Stimulated activated CD8-positive, alpha-beta memory T cell treated with anti-CD3 and anti-CD28 coated beads, Interleukin-15, amount 100 ng/mL, for 1 hour (primary cell): ENCODE results near the gene RPLP2.

Experiments
- DNase-seq: peaks from one replicate; pipeline ENCODE4 v3.0.0-alpha.2; 2020; ENCODE audit warnings: low read depth

The RPLP2 gene

DNA sequence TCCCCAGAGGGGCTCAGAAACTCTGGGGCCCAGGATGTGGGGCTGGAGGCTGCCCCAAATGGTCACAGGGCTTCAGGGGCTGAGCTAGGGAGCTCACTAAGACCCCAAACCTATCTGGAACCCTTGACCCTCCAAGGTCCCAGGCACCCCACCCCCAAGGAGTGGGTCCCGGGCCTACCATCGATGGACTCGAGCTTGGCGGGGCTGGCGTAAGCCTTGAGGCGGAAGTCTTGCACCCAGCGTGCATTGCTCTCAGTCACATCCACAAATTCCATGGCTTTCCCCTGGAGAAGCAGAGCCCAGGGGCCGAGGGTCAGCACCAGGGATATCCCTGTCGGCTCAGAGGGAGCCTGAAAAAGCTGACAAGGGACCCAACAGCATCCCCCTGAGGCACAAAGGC lies 35.9 kb upstream of the RPLP2 start:
- no peak for DNase-seq

DNA sequence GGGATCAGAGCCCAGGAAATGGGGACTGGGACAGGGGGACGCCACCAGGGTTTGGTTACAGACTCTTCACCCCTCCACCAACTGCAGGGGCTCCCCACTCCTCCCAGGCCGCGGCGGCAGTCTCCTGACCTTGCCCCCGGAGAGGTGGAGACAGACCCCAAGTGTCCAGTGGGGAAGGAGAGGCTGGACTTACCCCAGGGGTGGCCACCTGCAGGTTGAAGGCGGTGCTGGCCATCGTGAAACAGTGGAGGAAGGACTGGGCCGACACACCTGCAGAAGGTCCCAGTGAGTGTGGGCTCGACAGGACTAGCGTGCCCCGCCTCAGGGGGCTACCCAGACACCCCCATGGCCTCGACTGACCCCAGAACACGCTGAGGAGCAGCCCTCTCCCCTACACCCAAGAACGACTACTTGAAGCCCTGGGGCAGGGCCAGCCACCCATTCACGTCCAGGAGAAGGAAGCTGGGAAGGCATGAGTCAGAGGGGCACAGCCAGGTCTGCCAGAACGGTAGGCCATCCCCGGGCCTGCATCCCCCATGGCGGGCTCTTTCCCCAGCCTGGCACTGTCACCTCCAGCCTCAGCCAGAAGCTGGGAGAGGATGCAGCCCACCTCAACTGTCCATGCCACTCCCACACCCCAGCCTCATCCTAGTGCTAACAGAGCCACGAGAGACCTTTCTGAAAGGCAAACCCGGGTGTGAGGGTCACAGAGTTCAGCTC lies 34.7 kb upstream of the RPLP2 start:
- DNase-seq: no peak

DNA sequence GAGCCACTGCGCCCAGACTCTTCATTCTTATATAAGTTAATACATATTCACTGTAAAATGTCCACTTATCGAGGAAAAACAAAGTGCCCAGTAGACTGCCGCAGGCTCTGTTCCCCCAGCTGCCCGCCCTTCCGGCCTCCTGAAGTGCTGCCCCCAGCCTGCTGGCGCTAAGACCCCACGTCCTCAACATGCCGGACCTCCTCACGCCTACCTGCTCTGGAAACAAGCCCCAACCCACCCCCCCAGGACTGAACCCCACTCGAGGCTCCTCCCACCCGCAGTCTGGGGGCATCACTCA lies 33.6 kb upstream of the RPLP2 start:
- no peak for DNase-seq

DNA sequence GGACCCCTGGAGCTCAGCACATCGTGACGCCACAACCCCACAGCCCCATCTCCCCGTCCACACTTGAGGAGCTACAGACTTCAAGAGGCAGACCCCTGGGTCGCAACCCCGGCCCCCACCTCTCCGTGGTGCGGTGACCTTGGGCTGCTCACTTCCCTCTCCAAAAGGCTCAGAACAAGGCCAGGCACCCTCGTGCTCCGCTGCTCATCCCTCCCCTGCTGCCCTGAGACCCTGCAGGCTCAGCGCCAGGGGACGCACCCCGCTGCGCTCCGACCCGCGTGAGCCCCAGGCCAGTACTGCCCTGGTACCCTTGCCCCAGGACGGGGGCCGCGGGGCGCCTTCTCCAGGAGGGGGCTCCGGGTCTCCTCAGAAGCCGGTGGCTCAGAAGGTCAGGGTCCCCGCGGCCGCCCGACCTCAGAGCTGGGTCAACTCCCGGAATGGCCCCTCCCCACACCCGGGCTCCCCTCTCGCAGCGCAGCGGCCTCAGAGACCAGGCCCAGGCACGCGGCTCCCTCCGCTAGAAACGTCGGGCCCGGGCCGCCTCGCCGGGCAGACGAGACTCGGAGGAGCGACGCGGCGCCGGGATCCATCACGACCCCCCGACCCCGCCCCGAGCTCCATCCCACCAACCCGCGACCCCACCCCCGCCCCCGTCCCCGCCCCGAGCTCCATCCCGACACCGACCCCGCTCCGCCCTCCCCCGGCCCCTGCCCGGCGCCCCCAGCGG lies 33.0 kb upstream of the RPLP2 start:
- DNase-seq: no peak

DNA sequence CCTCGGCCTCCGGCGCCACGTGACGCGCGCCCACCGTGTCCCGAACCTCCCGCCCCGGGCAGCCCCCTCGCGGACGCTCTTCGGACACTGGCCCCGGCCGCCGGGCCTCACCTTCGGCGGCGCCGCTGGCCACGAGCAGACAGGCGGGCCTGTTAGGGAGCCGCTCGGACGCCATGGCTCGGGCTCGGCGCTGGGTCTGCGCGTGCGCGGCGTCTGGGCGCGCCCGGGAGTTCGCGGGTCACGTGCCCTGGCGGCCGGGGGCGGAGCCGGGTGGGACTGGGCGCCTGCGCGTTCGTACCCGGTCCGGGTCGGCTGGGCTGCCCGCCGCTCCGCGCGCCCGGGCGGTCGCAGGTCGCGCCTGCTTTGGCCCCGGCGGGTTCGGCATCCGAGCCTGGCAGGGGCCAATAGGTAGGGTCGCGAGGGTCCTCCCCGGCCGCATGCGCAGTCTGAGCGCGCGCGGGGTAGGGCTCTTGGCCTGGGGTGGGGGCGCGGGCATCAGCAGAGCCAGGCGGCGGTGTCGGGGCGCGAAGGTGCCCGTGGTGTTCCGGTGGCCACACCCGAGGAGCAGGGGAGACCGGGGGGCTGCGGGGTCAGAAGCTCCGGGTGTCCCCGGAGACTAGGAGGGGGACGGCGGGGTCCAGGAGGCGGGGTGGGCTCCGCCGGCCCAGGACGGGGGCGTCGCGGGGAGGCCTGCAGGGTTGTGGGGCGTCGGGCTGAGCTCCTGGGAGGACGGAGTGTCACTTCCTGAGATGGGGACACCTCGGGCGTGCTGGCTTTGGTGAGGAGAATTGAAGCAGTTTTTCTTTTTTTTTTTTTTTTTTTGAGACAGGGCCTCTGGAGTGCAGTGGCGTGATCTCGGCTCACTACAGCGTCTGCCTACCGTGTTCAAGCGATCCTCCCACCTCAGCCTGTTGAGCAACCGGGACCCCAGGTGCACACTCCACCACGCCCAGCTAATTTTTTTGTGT lies 32.2 kb upstream of the RPLP2 start, which contains the start of gene GATD1:
TSS of gene GATD1 (minus strand) at position 200 of the 968 bp plus-strand sequence. CDS start at position 175, 25 bp downstream.
- peak; percentile 84 for DNase-seq

DNA sequence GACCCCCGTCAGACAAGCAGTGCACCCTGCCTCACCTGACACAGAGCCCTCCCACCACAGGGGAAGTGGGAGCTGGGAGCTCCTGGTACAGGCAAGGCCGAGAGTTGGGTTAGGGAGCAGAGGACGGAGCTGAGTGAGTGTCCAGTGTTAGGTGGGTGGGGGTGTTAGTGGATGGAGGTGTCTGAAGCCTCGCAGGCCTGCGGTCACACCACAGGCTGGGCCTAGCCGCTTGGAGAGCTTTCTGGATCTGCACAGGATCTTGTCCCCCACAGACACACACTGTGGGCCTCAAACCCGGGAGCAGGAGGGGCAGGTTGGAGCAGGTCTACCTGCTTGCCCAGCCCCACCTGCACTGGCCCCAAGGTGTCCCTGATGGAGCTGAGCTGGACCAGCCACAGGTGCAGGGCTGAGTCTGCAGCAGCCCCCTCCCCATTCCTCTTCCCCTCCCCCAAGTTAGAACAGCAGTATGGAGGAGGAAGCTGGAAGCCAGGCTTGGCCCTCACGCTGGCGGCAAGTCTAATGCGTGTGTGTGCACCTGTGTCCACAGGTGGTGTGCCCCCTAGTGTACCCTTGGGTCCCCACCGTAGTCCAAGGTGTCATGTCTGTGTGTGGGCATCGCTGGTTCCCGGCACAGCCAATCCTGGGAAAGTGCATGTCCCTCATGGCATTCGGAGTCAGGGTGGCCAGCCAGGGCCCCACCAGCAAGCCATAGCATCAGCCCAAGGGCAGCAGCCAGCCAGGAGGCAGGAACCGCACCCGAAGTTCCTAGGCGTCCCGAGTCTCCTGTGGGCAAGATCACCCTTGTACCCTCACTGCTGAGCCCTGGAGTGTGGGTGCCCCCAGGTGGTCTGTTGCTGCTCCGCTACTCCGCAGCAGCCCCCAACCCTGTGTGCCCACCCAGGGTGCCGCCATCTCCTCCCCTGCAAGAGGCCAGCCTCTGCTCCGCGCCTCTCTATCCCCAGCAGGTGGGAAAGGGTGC lies 30.5 kb upstream of the RPLP2 start:
- DNase-seq: no peak

DNA sequence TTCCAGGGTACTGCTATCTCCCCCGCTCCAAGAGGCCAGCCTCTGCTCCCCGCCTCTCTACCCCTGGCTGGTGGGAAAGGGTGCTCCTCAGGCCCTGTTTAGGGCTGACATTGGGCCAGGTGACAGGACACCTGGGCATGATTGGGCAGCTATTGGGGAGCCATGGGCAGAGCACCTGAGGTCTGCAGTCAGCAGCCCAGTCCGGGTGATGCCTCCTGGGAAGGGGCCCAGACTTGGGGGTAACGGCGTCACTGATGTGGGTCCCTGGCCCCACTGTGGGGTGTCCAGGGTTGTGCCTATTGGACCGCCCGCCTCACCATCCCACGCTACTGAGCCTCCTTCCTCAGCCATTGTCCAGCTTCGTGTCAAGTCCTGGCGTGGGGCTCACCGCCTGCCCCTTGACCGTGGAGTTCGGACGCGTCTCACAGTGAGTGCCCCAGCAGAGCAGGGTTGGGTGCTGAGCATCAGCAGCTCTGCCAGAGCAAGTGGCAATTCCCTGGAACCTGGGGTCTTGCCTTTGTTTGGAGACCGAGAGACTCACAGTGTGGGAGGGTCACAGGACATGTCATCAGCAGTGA lies 29.7 kb upstream of the RPLP2 start:
- no peak for DNase-seq

DNA sequence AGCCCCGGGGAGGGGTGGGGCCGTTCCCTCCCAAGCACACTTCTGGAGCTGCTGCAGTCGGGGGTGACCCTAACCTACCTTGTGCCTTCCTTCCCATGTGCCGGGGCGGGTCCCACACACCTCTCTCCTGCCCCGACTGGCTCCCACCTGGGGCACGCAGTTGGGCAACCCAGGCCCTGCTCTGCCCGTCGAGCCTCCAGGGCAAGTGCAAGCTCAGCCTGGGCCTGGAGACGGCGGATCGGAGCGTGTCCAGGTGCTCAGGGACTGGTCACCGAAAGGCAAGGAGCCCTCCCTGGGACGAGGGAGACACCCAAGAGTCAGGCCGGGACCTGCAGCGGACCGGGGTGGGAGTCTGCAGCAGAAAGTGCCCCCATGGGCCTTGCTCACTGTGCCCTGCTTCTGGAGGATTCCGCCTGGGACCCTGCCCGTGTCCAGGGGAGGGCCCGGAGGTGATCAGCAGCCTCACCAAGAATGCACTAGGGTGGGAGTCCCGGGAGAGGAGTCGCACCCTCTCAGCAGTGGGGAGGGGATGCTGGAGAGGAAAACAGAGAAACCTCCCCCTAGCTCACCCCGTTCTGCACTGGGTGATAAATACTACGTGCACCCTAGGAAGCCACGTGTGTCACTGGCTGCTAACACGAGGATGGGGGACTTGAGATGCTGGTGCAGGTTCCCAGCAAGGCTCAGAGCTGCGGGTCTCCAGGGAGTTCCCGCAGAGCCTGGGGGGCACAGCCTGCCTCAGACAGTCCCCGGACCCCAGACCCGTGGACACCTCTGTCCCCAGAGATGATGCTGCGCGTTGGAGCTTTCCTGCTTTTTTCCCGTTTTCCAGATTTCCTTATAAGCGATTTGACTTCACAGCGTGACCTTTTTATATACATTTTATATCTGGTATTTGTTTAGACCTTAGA lies 27.2 kb upstream of the RPLP2 start:
- no peak for DNase-seq

DNA sequence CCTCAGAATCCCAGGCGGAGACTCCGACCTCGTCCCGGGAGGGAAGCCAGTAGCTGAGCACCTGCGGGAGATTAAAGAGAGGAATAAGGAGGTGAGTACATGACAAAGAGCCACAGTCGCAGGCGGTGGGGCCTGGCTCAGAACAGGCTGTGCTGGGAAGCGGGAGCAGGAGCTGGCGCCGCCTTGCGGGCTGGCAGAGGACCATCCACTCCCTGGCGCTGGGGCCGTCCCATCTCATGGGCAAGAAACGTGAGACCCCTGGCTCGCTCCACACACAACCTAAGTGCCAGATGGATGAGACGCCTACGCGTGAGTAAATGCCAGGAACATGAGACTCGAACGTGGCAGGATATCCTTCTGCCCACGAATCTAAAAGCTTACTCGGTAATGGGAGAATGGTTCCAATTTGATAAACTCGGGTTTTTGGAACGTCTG lies 26.2 kb upstream of the RPLP2 start:
- no peak for DNase-seq

DNA sequence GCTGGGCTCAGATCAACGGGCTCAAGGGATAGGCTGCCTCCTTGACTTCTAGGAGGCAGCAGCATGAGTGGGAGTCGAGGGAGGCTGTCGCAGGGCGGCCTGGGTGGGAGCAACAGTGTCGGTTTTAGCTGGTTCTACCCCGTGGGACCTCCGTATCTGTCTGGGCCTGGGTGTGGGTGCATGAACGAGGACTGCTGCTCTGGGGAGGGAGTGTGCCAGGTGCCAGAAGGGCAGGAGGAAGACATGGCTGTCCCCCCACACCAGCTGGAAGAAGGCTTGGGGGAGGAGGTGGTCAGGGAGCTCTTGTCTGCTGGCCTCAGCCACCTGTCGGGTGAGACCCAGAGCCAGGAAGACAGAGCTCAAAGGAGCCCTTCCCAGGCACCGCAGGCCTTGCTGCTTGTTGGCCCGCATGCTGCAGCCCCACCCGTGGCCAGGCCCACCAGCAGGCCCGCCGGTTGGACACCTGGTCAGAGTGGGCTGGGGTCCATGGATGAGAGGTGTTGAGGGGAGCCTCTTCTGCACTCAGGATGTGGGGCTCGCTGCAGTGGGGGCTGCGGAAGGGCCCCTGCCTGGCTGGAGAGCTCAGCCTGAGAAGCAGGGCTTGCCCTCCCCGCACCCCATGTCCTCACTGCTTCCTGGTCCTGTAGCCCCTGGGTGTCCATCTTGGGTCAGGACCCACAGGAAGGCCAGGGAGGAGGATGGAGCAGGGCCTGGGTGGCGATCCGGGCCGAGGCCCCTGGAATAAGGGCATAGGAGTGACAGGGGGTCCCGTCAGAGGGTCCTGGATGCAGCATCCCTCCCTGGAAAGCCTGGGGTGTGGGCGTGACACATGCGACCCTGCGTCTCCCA lies 23.3 kb upstream of the RPLP2 start:
- DNase-seq: no peak

DNA sequence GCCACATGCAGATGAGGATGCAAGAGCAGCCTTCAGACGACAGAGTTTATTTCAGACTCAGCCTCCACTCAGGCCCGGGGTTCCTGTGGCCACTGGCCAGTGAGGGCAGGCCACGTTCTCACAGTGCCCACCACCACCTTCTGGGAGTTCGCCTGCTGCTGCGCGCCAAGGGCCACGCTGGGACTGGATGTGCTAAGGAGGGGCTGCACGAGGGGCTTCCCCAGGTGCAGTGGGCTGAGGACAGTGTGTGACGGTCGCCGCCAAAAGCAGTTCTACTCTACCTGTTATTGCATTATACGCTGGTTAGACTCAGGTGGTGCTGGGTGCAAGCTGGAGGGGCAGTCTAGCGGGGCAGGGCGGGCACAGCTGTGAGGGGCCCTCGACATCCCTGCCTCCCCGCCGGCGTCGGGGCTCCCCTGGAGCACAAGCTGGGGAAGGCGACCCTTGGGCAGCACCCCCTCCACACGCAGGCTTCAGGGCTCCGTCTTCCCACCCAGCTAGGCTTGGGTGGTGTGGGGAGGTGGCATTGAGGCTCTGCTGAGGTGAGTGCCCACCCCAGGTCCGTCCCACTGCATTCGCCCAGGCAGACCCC lies 22.6 kb upstream of the RPLP2 start:
- DNase-seq: no peak

DNA sequence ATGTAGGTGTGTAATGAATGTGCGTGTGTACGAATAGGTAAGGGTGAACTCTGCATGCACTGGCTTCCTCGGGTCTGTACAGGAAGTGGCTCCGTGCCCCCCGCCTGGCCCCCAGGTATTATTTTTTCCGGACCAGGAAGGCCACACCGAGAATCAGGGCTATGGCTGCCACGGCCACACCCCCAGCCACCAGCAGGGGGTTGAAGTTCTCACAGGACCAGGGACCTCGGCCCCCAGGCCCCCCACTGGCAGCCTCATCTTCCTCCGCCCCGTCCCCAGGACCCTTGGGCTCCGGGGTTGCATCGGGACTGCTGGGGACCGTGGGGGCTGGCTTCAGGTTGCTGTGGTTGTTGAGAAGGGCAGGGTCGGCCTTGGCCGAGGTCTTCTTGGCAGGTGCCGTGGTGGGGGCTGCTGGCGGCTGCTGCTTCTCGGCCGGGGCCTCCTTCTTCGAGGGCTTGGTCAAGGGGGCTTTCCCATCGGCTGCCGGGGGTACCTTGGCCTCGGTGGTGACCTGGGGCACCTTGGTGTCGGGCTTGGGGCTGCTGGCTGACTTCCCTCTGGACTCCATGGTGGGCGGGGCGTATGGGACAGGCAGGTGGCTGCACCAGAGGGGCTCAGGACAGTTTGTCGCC lies 21.6 kb upstream of the RPLP2 start:
- no peak for DNase-seq

DNA sequence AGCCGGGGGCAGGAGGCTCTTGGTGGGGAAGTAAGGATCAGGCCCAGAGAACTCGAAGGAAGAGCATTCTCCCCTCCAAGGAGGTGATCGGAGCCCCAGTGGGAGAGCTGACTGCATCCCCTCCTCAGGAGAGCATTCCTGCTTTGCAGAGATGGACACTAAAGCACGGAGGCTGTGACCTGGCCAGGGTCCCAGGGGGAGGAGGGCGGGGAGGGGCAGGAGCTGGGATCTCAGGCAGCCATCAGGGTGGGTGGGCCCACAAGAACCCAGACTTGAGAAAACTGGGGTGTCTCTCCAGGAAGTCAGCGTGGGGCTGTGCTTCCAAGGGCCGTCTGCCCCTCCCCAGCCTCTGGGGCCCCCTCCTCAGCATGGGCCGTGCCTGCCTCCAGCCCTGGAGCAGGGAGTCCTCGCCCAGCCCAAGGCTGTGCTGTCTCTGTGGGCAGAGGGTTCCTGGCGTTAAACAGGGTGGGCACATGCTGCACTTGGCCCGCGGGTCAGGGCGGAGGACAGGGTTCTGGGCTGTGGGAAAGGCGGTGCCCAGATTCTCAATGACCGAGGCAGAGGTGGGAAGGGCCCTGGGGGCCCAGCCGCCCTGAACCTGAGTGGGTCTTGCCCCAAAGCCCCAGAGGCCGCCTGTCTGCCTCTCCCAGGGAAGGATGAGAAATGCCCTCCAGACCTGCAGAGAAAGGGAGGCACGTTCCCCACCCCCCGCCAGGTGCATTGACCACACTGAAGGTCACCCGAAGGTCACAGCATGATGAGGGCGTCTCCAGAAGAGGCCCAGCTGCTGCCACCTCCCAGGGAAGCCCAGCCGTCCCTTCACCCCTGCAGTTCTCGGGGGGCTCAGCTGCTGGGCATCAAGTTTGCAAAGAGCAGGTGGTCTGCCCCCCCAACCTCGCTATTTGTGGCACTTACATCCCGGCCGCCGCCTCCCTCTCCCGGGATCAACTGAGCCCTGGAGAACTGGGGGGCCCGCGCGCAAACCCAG lies 20.5 kb upstream of the RPLP2 start:
- DNase-seq: no peak

DNA sequence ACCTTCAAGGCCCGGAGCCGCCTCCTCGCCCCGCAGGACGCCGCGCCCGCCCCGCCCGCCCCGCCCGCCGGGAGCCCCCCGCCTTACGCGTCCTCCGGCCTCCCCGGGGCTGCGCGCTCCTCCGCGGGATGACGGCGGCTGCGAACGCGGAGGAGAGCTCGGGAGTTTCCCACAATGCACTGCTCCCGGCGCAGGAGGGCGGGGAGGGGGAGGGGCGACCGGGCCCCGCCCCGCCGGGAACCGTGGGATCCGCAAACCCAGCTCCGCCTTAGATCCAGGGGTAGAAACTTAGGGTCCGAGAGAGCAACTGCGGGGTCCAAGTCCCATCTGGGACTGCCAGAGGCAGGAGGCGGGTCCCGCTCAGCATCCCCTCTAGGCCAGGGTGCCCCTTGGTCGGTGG lies 19.8 kb upstream of the RPLP2 start, which contains the start of gene CEND1:
TSS of gene CEND1 (minus strand) at position 148 of the 400 bp plus-strand sequence. CDS start 1,514 bp downstream, outside the sequence.
- DNase-seq: no peak

DNA sequence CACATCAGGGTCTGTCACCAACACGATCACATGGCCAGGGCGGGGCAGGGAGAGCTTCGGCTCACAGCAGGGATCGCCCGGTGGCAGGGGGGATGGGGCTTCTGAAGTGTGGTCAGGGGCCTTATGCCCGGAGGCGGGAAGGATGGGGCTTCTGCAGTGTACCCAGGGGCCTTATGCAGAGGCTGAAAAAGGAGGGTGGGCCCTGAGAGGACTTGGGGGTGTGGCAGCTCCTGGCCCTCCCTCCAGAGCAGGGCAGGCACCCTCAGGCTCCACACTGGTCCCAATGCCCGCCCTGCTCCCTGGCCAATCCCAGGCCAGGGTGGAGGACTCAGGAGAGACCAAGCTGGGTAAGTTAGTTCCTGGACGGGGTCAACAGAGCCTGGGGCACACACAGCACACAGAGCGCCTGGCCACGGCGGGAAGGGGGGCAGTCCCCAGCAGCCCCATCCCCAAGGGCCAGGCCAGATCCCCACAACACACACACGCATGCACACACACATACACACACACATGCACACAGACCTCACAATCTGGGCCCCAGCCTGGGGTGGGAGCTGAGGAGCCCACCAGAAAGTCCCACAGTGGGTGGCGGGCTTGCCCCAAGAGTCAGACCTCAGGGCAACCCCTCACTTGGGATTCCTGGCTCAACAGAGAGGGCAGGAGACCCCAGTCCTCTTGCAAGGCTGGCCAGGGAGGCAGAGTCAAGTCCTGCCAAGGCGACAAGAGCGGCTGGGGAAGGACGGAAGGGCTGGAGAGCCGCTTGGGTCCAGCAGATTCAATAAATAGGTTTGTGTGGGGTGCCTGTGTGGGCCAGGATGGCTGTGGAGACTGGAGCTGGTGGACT lies 18.8 kb upstream of the RPLP2 start:
- DNase-seq: no peak
